Gastrocnemius medialis (tissue), 4 donors: Measurements from ENCODE around the gene LILRA1.

Source experiments
- POLR2A ChIP-seq, 2 donors: fragments of 450-650 bp; IDR thresholded peaks; one replicate each; pipeline ENCODE4 v1.6.1; 2017; ENCODE audit warnings: antibody characterized with exemption in 2 of 2, mild to moderate bottlenecking in 2 of 2, moderate library complexity in 2 of 2
- TF ChIP-seq, protein P1 (sequence below), 5 experiments: fragments of 450-650 bp in 3 of 5; fragments of 200-600 bp in 2 of 5; sonication (generic) in 2 of 5; IDR thresholded peaks in 4 of 5; conservative IDR thresholded peaks in 1 of 5; 1 replicate in 4 of 5; 2 replicates in 1 of 5; pipeline ENCODE4 v1.5.1; 2016 to 2019; ENCODE audit warnings: antibody characterized with exemption in 5 of 5, mild to moderate bottlenecking in 3 of 5, moderate library complexity in 3 of 5

DNA sequence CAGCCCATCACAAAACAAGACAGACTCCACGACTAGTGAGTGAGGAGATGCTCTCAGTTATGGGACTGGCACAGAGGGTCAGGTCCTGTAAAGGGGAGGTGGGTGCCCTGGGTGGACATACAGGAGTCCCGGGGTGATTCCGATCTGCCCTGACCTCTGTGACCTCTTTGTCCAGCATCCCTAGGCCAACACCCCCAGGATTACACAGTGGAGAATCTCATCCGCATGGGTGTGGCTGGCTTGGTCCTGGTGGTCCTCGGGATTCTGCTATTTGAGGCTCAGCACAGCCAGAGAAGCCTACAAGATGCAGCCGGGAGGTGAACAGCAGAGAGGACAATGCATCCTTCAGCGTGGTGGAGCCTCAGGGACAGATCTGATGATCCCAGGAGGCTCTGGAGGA lies 6.4 kb upstream of the LILRA1 start:
- TF ChIP-seq, protein P1, sequence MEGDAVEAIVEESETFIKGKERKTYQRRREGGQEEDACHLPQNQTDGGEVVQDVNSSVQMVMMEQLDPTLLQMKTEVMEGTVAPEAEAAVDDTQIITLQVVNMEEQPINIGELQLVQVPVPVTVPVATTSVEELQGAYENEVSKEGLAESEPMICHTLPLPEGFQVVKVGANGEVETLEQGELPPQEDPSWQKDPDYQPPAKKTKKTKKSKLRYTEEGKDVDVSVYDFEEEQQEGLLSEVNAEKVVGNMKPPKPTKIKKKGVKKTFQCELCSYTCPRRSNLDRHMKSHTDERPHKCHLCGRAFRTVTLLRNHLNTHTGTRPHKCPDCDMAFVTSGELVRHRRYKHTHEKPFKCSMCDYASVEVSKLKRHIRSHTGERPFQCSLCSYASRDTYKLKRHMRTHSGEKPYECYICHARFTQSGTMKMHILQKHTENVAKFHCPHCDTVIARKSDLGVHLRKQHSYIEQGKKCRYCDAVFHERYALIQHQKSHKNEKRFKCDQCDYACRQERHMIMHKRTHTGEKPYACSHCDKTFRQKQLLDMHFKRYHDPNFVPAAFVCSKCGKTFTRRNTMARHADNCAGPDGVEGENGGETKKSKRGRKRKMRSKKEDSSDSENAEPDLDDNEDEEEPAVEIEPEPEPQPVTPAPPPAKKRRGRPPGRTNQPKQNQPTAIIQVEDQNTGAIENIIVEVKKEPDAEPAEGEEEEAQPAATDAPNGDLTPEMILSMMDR (IDR thresholded peaks at IDR 0.05 in 4 of 5, conservative IDR thresholded peaks at IDR 0.05 in 1 of 5), result no peak
- no peak for TF ChIP-seq POLR2A (IDR thresholded peaks at IDR 0.05)
